GM18502 (cell line): ENCODE data around the gene WWP2.
"Not testable (repeated sequence)": the region's sequence is repeated elsewhere in the genome, so short reads cannot be mapped to it uniquely, and the experiment has no call there.

Source experiments
- ATAC-seq: cut with Tn5 transposase; IDR thresholded peaks from one replicate; pipeline ENCODE4 v1.9.1; 2021; ENCODE audit warnings: mild to moderate bottlenecking; ENCODE audit not compliant: unreplicated experiment, poor library complexity

The WWP2 gene

GRCh38 chr16:69744363-69745231, 17.5 kb upstream of the WWP2 start:
- no peak for ATAC-seq

- ATAC-seq: no peak
Measured at GRCh38 chr16:69745232-69745612, 16.9 kb upstream of the WWP2 start.

GRCh38 chr16:69745959-69746358, 16.2 kb upstream of the WWP2 start:
- no peak for ATAC-seq

GRCh38 chr16:69747115-69747514, 15.0 kb upstream of the WWP2 start:
- ATAC-seq: no peak

GRCh38 chr16:69748694-69749345, 13.3 kb upstream of the WWP2 start:
- ATAC-seq: no peak

GRCh38 chr16:69754143-69754468, 8.0 kb upstream of the WWP2 start:
- ATAC-seq: peak; percentile 10

- ATAC-seq: peak; percentile 94
Measured at GRCh38 chr16:69754469-69755310, 7.4 kb upstream of the WWP2 start, which contains the start of gene NOB1. Gene NOB1, minus strand, starts transcription at chr16:69754926. Its CDS starts 16 bp downstream, at chr16:69754910.

- ATAC-seq: no peak
Measured at GRCh38 chr16:69756705-69757104, 5.4 kb upstream of the WWP2 start.

- not testable (repeated sequence) for ATAC-seq
Measured at GRCh38 chr16:69757375-69757774, 4.8 kb upstream of the WWP2 start.

GRCh38 chr16:69762814-69763598, 874 bp downstream of the WWP2 start:
- peak; percentile 9 for ATAC-seq

- ATAC-seq: no peak
Measured at GRCh38 chr16:69763599-69763942, 1.4 kb downstream of the WWP2 start.

GRCh38 chr16:69767459-69768229, 5.5 kb downstream of the WWP2 start:
- ATAC-seq: no peak

- no peak for ATAC-seq
Measured at GRCh38 chr16:69768666-69769065, 6.5 kb downstream of the WWP2 start.

GRCh38 chr16:69769404-69769803, 7.3 kb downstream of the WWP2 start:
- no peak for ATAC-seq

GRCh38 chr16:69771651-69771967, 9.5 kb downstream of the WWP2 start:
- no peak for ATAC-seq

- peak; percentile 65 for ATAC-seq
Measured at GRCh38 chr16:69773260-69773947, 11.3 kb downstream of the WWP2 start.

- ATAC-seq: no peak
Measured at GRCh38 chr16:69775563-69775962, 13.4 kb downstream of the WWP2 start.

- no peak for ATAC-seq
Measured at GRCh38 chr16:69779724-69780123, 17.6 kb downstream of the WWP2 start.

- no peak for ATAC-seq
Measured at GRCh38 chr16:69781118-69781517, 19.0 kb downstream of the WWP2 start.
